GM12864 (cell line): ENCODE results near the gene CTU1.

Experiments
- DNase-seq: peaks from one replicate; pipeline ENCODE4 v3.0.0-alpha.2; 2011; ENCODE audit warnings: low read depth
- H3K4me3 ChIP-seq: 2 replicates; pipeline ENCODE4 v1.5.1; 2011; ENCODE audit warnings: mild to moderate bottlenecking, low read depth, low read length, control low read depth
- CTCF ChIP-seq: IDR thresholded peaks from 2 replicates; pipeline ENCODE4 v1.5.1; 2011; ENCODE audit warnings: low read depth, mild to moderate bottlenecking, moderate library complexity, low read length, control low read depth, inconsistent platforms; ENCODE audit errors: missing control alignments

Gene CTU1

GRCh38 chr19:51060973-51061372 is 47.2 kb downstream of the CTU1 start:
- no peak for TF ChIP-seq CTCF
- no peak overlapping the region for H3K4me3 ChIP-seq

GRCh38 chr19:51060336-51060735 is 47.9 kb downstream of the CTU1 start:
- no peak for TF ChIP-seq CTCF
- H3K4me3 ChIP-seq: no peak overlapping the region
- DNase-seq: no peak

More at GRCh38 chr19:51060973-51061372, 47.2 kb downstream of the CTU1 start:
- no peak for DNase-seq

GRCh38 chr19:51059715-51060114 is 48.5 kb downstream of the CTU1 start:
- no peak overlapping the region for H3K4me3 ChIP-seq
- DNase-seq: no peak
- no peak for TF ChIP-seq CTCF

GRCh38 chr19:51055866-51056265 is 52.3 kb downstream of the CTU1 start:
- no peak overlapping the region for H3K4me3 ChIP-seq
- no peak for DNase-seq
- TF ChIP-seq CTCF: no peak
